ENCODE data around the gene ZFP62.
A peak's percentile ranks its signal among the peaks of the same experiment; 100 is the strongest.

The ZFP62 gene

GRCh38 chr5:180818677-180819341 is 42.3 kb downstream of the ZFP62 start:
- H3K4me2 ChIP-seq (ENCODE audit: low read depth, low read length, poor library complexity, severe bottlenecking) = no peak overlapping the region
- no peak overlapping the region for H3K4me3 ChIP-seq (ENCODE audit: insufficient read depth, low read length, poor library complexity, severe bottlenecking)
- no peak overlapping the region for H3K9ac ChIP-seq (ENCODE audit: low read length)
- H3K36me3 ChIP-seq (ENCODE audit: low read length) = no peaks in the 10 kb centered on the region
- H3K9me2 ChIP-seq (replicated peaks; ENCODE audit: insufficient read depth, low read length) = no peaks in the 10 kb centered on the region
- H3K27ac ChIP-seq (ENCODE audit: low read depth, low read length) = no peak overlapping the region
- H3K79me2 ChIP-seq (ENCODE audit: insufficient read depth, low read length) = no peaks in the 10 kb centered on the region
- H3F3A ChIP-seq (ENCODE audit: insufficient read depth) = peaks cover 3% of the 10 kb centered on the region; the same call in 1 of the 2 replicates
- TF ChIP-seq CTCF (IDR thresholded peaks at IDR 0.05; ENCODE audit: insufficient read depth, low read length, poor library complexity, severe bottlenecking) = no peak
- no peak for TF ChIP-seq EZH2phosphoT487 (conservative IDR thresholded peaks at IDR 0.05; ENCODE audit: low read length)
- no peak overlapping the region for H2AFZ ChIP-seq (ENCODE audit: low read depth, low read length, severe bottlenecking)
- no peaks in the 10 kb centered on the region for H3K27me3 ChIP-seq (ENCODE audit: low read length)
- no peaks in the 10 kb centered on the region for H3K9me3 ChIP-seq (ENCODE audit: insufficient read depth, low read length)
- H4K20me1 ChIP-seq (ENCODE audit: low read depth, low read length) = no peaks in the 10 kb centered on the region

DNA sequence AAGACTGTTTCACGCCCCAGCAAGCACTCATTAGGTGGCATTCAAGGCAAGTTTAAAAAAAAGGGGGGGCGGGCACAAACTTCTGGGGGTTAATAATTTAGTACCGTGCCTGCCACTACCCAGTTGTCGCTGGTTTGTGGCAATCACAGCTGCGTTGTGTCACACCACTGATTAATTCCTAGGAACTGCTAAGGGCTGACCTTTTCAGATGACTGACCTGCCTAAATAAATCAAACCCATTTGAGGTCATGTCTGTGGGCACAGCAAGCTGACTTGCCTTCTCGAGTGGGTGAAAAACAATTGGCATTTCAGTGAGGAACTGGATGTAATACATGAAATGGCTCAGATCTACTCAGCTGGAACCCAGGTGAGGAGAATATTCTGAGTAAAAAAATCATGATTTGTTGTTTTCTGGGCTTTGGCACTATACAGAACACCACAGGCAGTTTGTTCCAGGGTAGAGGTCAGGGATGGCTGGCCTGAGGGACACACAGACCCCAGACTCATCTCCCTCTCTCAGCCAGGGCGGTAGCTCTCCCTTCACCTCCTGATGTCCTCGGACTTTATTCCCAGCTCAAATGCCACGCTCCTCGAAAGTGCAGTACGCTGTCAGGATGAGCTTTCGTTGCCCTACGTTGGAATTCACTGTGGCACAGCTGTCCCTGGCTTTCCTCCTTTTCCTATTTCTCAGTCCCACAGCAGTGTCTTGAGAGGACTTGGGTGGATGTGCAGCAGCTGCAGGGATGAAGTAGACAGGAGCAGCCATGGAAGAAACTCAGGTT is 43.0 kb downstream of the ZFP62 start:
- H2AFZ ChIP-seq (ENCODE audit: low read depth, low read length, severe bottlenecking) = no peak overlapping the region
- H3K9me3 ChIP-seq (ENCODE audit: insufficient read depth, low read length) = no peaks in the 10 kb centered on the region
- H3K27me3 ChIP-seq (ENCODE audit: low read length) = no peaks in the 10 kb centered on the region
- no peaks in the 10 kb centered on the region for H4K20me1 ChIP-seq (ENCODE audit: low read depth, low read length)
- H3K27ac ChIP-seq (ENCODE audit: low read depth, low read length) = no peak overlapping the region
- peak overlapping the region; percentile 24 for H3K4me2 ChIP-seq (ENCODE audit: low read depth, low read length, poor library complexity, severe bottlenecking)
- H3K79me2 ChIP-seq (ENCODE audit: insufficient read depth, low read length) = no peaks in the 10 kb centered on the region
- peaks cover 8% of the 10 kb centered on the region for H3F3A ChIP-seq (ENCODE audit: insufficient read depth)
- no peaks in the 10 kb centered on the region for H3K9me2 ChIP-seq (replicated peaks; ENCODE audit: insufficient read depth, low read length)
- no peak overlapping the region for H3K4me3 ChIP-seq (ENCODE audit: insufficient read depth, low read length, poor library complexity, severe bottlenecking)
- H3K36me3 ChIP-seq (ENCODE audit: low read length) = no peaks in the 10 kb centered on the region
- H3K9ac ChIP-seq (ENCODE audit: low read length) = no peak overlapping the region
- no peak for TF ChIP-seq EZH2phosphoT487 (conservative IDR thresholded peaks at IDR 0.05; ENCODE audit: low read length)
- no peak for TF ChIP-seq CTCF (IDR thresholded peaks at IDR 0.05; ENCODE audit: insufficient read depth, low read length, poor library complexity, severe bottlenecking)

- H4K20me1 ChIP-seq (ENCODE audit: low read depth, low read length) = no peaks in the 10 kb centered on the region
- H3K9me2 ChIP-seq (replicated peaks; ENCODE audit: insufficient read depth, low read length) = no peaks in the 10 kb centered on the region
- H3K9ac ChIP-seq (ENCODE audit: low read length) = peak overlapping the region; percentile 18; the same call in 1 of the 2 replicates
- no peaks in the 10 kb centered on the region for H3K36me3 ChIP-seq (ENCODE audit: low read length)
- peak overlapping the region; percentile 24 for H3K4me2 ChIP-seq (ENCODE audit: low read depth, low read length, poor library complexity, severe bottlenecking)
- 0 out of 2 replicates have a peak overlapping the region, but pooled peaks have one; percentile 5 for H3K27ac ChIP-seq (ENCODE audit: low read depth, low read length)
- H3K9me3 ChIP-seq (ENCODE audit: insufficient read depth, low read length) = no peaks in the 10 kb centered on the region
- no peak overlapping the region for H3K4me3 ChIP-seq (ENCODE audit: insufficient read depth, low read length, poor library complexity, severe bottlenecking)
- H2AFZ ChIP-seq (ENCODE audit: low read depth, low read length, severe bottlenecking) = peak overlapping the region; percentile 10
- peaks cover 11% of the 10 kb centered on the region for H3F3A ChIP-seq (ENCODE audit: insufficient read depth)
- no peaks in the 10 kb centered on the region for H3K79me2 ChIP-seq (ENCODE audit: insufficient read depth, low read length)
- no peak for TF ChIP-seq CTCF (IDR thresholded peaks at IDR 0.05; ENCODE audit: insufficient read depth, low read length, poor library complexity, severe bottlenecking)
- TF ChIP-seq EZH2phosphoT487 (conservative IDR thresholded peaks at IDR 0.05; ENCODE audit: low read length) = no peak
- no peaks in the 10 kb centered on the region for H3K27me3 ChIP-seq (ENCODE audit: low read length)
These were observed 44.2 kb downstream of the ZFP62 start for GRCh38 chr5:180816608-180817534.
